ENCODE measurements around the gene RPL19.

Gene RPL19

GRCh38 chr17:39225959-39226683 is 26.0 kb downstream of the RPL19 start:
- no peak overlapping the region for H3K4me3 ChIP-seq (ENCODE audit: low read depth, low read length)
- TF ChIP-seq, protein P1, sequence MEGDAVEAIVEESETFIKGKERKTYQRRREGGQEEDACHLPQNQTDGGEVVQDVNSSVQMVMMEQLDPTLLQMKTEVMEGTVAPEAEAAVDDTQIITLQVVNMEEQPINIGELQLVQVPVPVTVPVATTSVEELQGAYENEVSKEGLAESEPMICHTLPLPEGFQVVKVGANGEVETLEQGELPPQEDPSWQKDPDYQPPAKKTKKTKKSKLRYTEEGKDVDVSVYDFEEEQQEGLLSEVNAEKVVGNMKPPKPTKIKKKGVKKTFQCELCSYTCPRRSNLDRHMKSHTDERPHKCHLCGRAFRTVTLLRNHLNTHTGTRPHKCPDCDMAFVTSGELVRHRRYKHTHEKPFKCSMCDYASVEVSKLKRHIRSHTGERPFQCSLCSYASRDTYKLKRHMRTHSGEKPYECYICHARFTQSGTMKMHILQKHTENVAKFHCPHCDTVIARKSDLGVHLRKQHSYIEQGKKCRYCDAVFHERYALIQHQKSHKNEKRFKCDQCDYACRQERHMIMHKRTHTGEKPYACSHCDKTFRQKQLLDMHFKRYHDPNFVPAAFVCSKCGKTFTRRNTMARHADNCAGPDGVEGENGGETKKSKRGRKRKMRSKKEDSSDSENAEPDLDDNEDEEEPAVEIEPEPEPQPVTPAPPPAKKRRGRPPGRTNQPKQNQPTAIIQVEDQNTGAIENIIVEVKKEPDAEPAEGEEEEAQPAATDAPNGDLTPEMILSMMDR (IDR thresholded peaks at IDR 0.05; ENCODE audit: insufficient read depth, low read depth, low read length, missing control alignments) = no peak
- no peak for DNase-seq (ENCODE audit: low read depth)

GRCh38 chr17:39227364-39227919 is 27.4 kb downstream of the RPL19 start:
- TF ChIP-seq, protein P1 (IDR thresholded peaks at IDR 0.05; ENCODE audit: insufficient read depth, low read depth, low read length, missing control alignments) = no peak

GRCh38 chr17:39229274-39229913 is 29.3 kb downstream of the RPL19 start:
- no peak overlapping the region for H3K4me3 ChIP-seq (ENCODE audit: low read depth, low read length)
- TF ChIP-seq, protein P1 (IDR thresholded peaks at IDR 0.05; ENCODE audit: insufficient read depth, low read depth, low read length, missing control alignments) = no peak
- no peak for DNase-seq (ENCODE audit: low read depth)

More at GRCh38 chr17:39227364-39227919, 27.4 kb downstream of the RPL19 start:
- no peak overlapping the region for H3K4me3 ChIP-seq (ENCODE audit: low read depth, low read length)
- DNase-seq (ENCODE audit: low read depth) = no peak

DNA sequence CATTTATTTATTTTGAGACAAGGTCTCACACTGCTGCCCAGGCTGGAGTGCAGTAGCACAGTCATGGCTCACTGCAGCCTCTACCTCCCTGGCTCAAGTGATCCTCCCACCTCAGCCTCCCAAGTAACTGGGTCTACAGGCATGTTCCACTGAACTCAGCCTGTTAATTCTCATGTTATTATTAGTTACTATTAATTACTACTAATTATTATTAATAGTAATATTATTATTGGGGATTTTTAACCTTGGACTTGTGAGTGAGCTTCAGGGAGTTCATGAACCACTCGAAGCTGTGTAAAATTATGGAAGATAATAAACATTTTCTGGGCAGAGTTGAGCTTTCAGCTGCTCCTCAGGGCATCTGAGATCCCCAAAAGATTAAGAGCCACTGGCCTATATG is 30.3 kb downstream of the RPL19 start:
- no peak overlapping the region for H3K4me3 ChIP-seq (ENCODE audit: low read depth, low read length)
- TF ChIP-seq, protein P1 (IDR thresholded peaks at IDR 0.05; ENCODE audit: insufficient read depth, low read depth, low read length, missing control alignments) = no peak
- DNase-seq (ENCODE audit: low read depth) = no peak

DNA sequence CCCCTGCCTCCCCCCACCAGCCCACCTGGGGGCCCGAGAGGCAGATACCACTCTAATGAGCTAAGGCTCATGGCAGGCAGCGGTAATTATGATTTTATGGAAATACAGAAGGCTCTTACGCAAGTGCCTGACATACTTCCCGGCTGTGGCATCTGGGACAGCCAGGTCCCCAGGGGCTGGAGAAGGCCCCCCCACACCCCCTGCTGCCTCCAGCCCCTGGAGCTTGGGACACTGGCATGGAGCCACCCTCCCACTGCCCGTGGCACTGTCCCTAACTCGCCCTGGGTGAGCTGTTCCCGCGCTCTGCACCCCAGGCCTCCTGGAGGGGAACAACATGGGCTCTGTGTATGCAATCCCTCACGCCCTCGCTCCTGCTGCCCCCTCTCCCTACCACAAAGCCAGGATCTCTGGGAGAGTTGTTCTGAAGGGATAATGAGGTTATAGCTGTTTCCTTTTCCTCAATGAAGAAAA is 31.0 kb downstream of the RPL19 start:
- no peak overlapping the region for H3K4me3 ChIP-seq (ENCODE audit: low read depth, low read length)
- DNase-seq (ENCODE audit: low read depth) = no peak
- TF ChIP-seq, protein P1 (IDR thresholded peaks at IDR 0.05; ENCODE audit: insufficient read depth, low read depth, low read length, missing control alignments) = no peak

- TF ChIP-seq, protein P1 (IDR thresholded peaks at IDR 0.05; ENCODE audit: insufficient read depth, low read depth, low read length, missing control alignments) = peak; percentile 77
- no peak overlapping the region for H3K4me3 ChIP-seq (ENCODE audit: low read depth, low read length)
- DNase-seq (ENCODE audit: low read depth) = peak; percentile 53
These were observed 31.8 kb downstream of the RPL19 start for GRCh38 chr17:39231591-39232551.
